ENCODE measurements around the gene ZNF418.

DNA sequence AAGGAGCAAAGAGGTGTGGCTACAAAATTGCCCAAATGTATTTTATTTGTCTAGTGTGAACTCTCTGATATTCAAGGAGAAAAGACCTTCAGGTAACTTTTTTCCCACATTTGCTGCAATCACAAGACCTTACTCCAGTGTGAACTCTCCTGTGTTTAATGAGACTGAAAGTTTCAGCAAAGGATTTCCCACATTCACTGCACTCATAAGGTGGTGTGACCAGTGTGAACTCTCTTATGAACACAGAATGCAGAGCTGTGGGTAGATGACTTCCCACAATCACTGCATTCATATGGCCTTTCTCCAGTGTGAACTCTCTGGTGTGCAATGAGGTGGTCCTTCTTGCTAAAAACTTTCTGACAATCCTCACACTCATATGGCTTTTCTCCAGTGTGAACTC is 62.8 kb downstream of the ZNF418 start:
- TF ChIP-seq, protein P1, sequence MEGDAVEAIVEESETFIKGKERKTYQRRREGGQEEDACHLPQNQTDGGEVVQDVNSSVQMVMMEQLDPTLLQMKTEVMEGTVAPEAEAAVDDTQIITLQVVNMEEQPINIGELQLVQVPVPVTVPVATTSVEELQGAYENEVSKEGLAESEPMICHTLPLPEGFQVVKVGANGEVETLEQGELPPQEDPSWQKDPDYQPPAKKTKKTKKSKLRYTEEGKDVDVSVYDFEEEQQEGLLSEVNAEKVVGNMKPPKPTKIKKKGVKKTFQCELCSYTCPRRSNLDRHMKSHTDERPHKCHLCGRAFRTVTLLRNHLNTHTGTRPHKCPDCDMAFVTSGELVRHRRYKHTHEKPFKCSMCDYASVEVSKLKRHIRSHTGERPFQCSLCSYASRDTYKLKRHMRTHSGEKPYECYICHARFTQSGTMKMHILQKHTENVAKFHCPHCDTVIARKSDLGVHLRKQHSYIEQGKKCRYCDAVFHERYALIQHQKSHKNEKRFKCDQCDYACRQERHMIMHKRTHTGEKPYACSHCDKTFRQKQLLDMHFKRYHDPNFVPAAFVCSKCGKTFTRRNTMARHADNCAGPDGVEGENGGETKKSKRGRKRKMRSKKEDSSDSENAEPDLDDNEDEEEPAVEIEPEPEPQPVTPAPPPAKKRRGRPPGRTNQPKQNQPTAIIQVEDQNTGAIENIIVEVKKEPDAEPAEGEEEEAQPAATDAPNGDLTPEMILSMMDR (IDR thresholded peaks at IDR 0.05; ENCODE audit: poor library complexity): no peak
- TF ChIP-seq EZH2 (IDR thresholded peaks at IDR 0.05; ENCODE audit: borderline replicate concordance): no peak
